SK-N-SH treated with all-trans-retinoic acid at 6 μM for 48 hours (cell line): ENCODE data around the gene C19orf85.

Source experiments
- BACH2 ChIP-seq: fragments of 250-450 bp; sonication (Bioruptor Pico); IDR thresholded peaks from 2 replicates; pipeline ENCODE4 v1.9.0; 2021; ENCODE audit warnings: mild to moderate bottlenecking, borderline replicate concordance
- RARB ChIP-seq: fragments of 250-450 bp; sonication (Bioruptor Pico); IDR thresholded peaks from 2 replicates; pipeline ENCODE4 v1.8.0; 2021; ENCODE audit warnings: mild to moderate bottlenecking, moderate library complexity
- ZFP3 ChIP-seq: fragments of 250-450 bp; sonication (Bioruptor Pico); IDR thresholded peaks from 2 replicates; pipeline ENCODE4 v1.5.0; 2020; ENCODE audit warnings: mild to moderate bottlenecking, moderate library complexity
- TF ChIP-seq, protein P1 (sequence below): fragments of 250-450 bp; sonication (Bioruptor Pico); IDR thresholded peaks from 2 replicates; pipeline ENCODE4 v1.8.0; 2020; ENCODE audit warnings: mild to moderate bottlenecking, moderate library complexity, borderline replicate concordance

DNA sequence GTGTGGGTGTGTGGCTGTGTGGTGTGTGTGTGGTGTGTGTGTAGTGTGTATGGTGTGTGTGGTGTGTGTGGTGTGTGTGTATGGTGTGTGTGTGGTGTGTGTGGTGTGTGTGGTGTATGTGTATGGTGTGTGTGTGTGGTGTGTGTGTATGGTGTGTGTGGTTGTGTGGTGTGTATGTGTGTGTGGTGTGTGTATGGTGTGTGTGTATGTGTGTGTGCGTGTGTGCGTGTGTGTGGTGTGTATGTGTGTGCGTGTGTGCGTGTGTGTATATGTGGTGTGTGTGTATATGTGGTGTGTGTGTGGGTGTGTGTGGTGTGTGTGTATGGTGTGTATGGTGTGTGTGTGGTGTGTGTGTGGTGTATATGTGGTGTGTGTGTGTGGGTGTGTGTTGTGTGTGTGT is 29.5 kb downstream of the C19orf85 start:
- TF ChIP-seq BACH2 (no peak), ZFP3 (CRISPR knock-in tag) (no peak), RARB (CRISPR knock-in tag) (no peak)
- TF ChIP-seq, protein P1, sequence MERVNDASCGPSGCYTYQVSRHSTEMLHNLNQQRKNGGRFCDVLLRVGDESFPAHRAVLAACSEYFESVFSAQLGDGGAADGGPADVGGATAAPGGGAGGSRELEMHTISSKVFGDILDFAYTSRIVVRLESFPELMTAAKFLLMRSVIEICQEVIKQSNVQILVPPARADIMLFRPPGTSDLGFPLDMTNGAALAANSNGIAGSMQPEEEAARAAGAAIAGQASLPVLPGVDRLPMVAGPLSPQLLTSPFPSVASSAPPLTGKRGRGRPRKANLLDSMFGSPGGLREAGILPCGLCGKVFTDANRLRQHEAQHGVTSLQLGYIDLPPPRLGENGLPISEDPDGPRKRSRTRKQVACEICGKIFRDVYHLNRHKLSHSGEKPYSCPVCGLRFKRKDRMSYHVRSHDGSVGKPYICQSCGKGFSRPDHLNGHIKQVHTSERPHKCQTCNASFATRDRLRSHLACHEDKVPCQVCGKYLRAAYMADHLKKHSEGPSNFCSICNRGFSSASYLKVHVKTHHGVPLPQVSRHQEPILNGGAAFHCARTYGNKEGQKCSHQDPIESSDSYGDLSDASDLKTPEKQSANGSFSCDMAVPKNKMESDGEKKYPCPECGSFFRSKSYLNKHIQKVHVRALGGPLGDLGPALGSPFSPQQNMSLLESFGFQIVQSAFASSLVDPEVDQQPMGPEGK (CRISPR knock-in tag): no peak
